ENCODE data around the gene TAF6.

TAF6 gene

GRCh38 chr7:100091411-100092181 lies 27.6 kb downstream of the TAF6 start:
- no peak for DNase-seq

- no peak for DNase-seq
These were observed 28.4 kb downstream of the TAF6 start for GRCh38 chr7:100090527-100091410.

- DNase-seq, result no peak
These were observed 29.5 kb downstream of the TAF6 start for GRCh38 chr7:100089458-100090196.

- peak; percentile 75 to 83 (median 80) for DNase-seq
These were observed 30.3 kb downstream of the TAF6 start, which contains the start of gene COPS6 for GRCh38 chr7:100088621-100089457. COPS6 (plus strand) TSS chr7:100088969; CDS start chr7:100088991, 22 bp downstream.

GRCh38 chr7:100088095-100088620 lies 31.0 kb downstream of the TAF6 start:
- no peak for DNase-seq

GRCh38 chr7:100087055-100087750 lies 32.0 kb downstream of the TAF6 start:
- DNase-seq, result no peak

- DNase-seq, result no peak
These were observed 33.6 kb downstream of the TAF6 start for GRCh38 chr7:100085515-100085914.

- DNase-seq, result no peak
These were observed 36.2 kb downstream of the TAF6 start for GRCh38 chr7:100082978-100083377.

GRCh38 chr7:100081535-100082102 lies 37.5 kb downstream of the TAF6 start, which contains the start of gene ZNF3:
ZNF3 (minus strand) TSS chr7:100081723; CDS start chr7:100077357, 4,366 bp downstream.
- peak; percentile 94 to 99 (median 97) for DNase-seq

GRCh38 chr7:100080907-100081534 lies 38.1 kb downstream of the TAF6 start:
- peak in 1 of 5 donors; percentile 17 for DNase-seq

- DNase-seq, result no peak
These were observed 40.1 kb downstream of the TAF6 start for GRCh38 chr7:100079024-100079560.

GRCh38 chr7:100077205-100077604 lies 42.0 kb downstream of the TAF6 start:
- no peak for DNase-seq

- no peak for DNase-seq
These were observed 43.7 kb downstream of the TAF6 start for GRCh38 chr7:100075418-100075817.

- DNase-seq, result no peak
These were observed 44.3 kb downstream of the TAF6 start for GRCh38 chr7:100074841-100075240.

GRCh38 chr7:100072462-100072861 lies 46.7 kb downstream of the TAF6 start:
- no peak for DNase-seq

GRCh38 chr7:100071018-100071723 lies 48.0 kb downstream of the TAF6 start:
- no peak for DNase-seq

GRCh38 chr7:100069991-100070390 lies 49.2 kb downstream of the TAF6 start:
- DNase-seq, result no peak

- DNase-seq, result no peak
These were observed 52.2 kb downstream of the TAF6 start for GRCh38 chr7:100066953-100067352.
